ENCODE measurements around the gene SLC6A9.

DNA sequence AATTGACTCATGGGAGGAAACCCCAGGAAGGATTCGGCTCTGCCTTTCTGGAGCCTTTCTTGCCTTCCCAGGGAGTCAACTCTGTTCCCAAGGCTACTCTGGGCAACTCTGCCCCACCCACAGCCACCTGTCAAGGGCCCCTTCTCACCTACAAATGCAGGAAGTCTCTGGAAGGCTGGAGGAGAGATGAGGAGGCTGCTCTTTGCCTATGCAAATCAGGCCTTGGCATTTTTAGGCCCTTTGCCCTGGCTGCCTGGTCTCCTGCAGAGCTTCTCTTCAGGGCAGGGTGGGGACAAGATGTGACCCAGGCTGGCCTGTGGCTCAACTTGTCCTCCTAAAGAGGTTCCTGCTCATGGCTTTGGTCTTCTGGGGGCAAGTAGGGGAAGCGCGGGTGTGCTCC is 5.4 kb downstream of the SLC6A9 start:
- TF ChIP-seq, protein P1, sequence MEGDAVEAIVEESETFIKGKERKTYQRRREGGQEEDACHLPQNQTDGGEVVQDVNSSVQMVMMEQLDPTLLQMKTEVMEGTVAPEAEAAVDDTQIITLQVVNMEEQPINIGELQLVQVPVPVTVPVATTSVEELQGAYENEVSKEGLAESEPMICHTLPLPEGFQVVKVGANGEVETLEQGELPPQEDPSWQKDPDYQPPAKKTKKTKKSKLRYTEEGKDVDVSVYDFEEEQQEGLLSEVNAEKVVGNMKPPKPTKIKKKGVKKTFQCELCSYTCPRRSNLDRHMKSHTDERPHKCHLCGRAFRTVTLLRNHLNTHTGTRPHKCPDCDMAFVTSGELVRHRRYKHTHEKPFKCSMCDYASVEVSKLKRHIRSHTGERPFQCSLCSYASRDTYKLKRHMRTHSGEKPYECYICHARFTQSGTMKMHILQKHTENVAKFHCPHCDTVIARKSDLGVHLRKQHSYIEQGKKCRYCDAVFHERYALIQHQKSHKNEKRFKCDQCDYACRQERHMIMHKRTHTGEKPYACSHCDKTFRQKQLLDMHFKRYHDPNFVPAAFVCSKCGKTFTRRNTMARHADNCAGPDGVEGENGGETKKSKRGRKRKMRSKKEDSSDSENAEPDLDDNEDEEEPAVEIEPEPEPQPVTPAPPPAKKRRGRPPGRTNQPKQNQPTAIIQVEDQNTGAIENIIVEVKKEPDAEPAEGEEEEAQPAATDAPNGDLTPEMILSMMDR (IDR thresholded peaks at IDR 0.05; ENCODE audit: control extremely low read depth in 1 of 3, insufficient read depth in 1 of 3, low read depth in 1 of 3, low read length in 3 of 3) = no peak
- TF ChIP-seq GTF2F1 (IDR thresholded peaks at IDR 0.05; ENCODE audit: borderline replicate concordance, low read depth, low read length) (no peak), KDM1A (IDR thresholded peaks at IDR 0.05; ENCODE audit: borderline replicate concordance, low read length) (no peak)
- TF ChIP-seq, protein P2, sequence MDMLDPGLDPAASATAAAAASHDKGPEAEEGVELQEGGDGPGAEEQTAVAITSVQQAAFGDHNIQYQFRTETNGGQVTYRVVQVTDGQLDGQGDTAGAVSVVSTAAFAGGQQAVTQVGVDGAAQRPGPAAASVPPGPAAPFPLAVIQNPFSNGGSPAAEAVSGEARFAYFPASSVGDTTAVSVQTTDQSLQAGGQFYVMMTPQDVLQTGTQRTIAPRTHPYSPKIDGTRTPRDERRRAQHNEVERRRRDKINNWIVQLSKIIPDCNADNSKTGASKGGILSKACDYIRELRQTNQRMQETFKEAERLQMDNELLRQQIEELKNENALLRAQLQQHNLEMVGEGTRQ (IDR thresholded peaks at IDR 0.05; ENCODE audit: low read length) = no peak
- TF ChIP-seq, protein P3, sequence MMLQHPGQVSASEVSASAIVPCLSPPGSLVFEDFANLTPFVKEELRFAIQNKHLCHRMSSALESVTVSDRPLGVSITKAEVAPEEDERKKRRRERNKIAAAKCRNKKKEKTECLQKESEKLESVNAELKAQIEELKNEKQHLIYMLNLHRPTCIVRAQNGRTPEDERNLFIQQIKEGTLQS (IDR thresholded peaks at IDR 0.05; ENCODE audit: insufficient read depth, low read depth, low read length) = no peak

Data from H1 (cell line).